HepG2 (cell line): Measurements from ENCODE around the gene IFI30. TPM values are rescaled to one million over a fixed set of nuclear protein-coding genes. Genes with fewer than 3 reads are reported as not detected.

Experiments
- ATAC-seq: fragments of 200-7000 bp; cut with Tn5 transposase; 3 replicates; pipeline ENCODE4 v1.9.1; 2020; ENCODE audit warnings: mild to moderate bottlenecking, moderate library complexity
- BruUV-seq: library from RNA; stranded (reverse); fragments of 400-500 nt; replicated peaks from 2 replicates; lab custom pipeline; 2021; lab: Mats Ljungman, UMichigan
- CTCF ChIA-PET: fragments of 300-600 bp; formaldehyde crosslinking; extraction: SDS; loops from one replicate; lab custom pipeline; 2021; ENCODE audit warnings: low total read pairs, inconsistent platforms, low intra/inter-chr PET ratio; lab: Yijun Ruan, JAX
- POLR2A ChIA-PET: fragments of 350-600 bp; sonication (Branson Sonifier 250); formaldehyde crosslinking; loops from one replicate; lab custom pipeline; 2020; ENCODE audit warnings: antibody characterized with exemption, inconsistent platforms; lab: Yijun Ruan, JAX
- DNase-seq: peaks from one replicate; pipeline ENCODE4 v3.0.0-alpha.2; 2015; ENCODE audit warnings: low spot score
- FAIRE-seq: peaks from 3 replicates; lab custom pipeline; 2011; peaks lifted over from hg19 to GRCh38; lab: Jason Lieb, UNC
- H2AFZ ChIP-seq: one replicate; pipeline ENCODE4 v1.6.1; 2011; ENCODE audit warnings: low read length, inconsistent platforms
- H3K27ac ChIP-seq: fragments of 300-600 bp; 3 replicates; pipeline ENCODE4 v1.8.0; 2011; ENCODE audit warnings: mixed run types, mild to moderate bottlenecking, mixed read lengths, low read length, inconsistent platforms; ENCODE audit not compliant: insufficient read depth; ENCODE audit errors: extremely low read length
- H3K27me3 ChIP-seq, 2 experiments: fragments of 200-600 bp in 1 of 2; 2 replicates in 1 of 2; 3 replicates in 1 of 2; pipeline versions ENCODE4 v1.6.0 to v1.8.0; 2011; ENCODE audit warnings: low read length in 2 of 2, mild to moderate bottlenecking in 2 of 2, moderate library complexity in 2 of 2, inconsistent platforms in 1 of 2; ENCODE audit not compliant: insufficient read depth in 2 of 2, control insufficient read depth in 1 of 2
- H3K36me3 ChIP-seq, 2 experiments: fragments of 200-600 bp in 1 of 2; replicated peaks in 1 of 2; 2 replicates in 1 of 2; 3 replicates in 1 of 2; pipeline versions ENCODE4 v1.5.1 to v1.8.0; 2011; ENCODE audit warnings: low read length in 2 of 2, inconsistent platforms in 1 of 2; ENCODE audit not compliant: insufficient read depth in 2 of 2, control insufficient read depth in 1 of 2
- H3K4me1 ChIP-seq: 2 replicates; pipeline ENCODE4 v1.5.1; 2012; ENCODE audit warnings: low read length, inconsistent platforms; ENCODE audit not compliant: insufficient read depth
- H3K4me2 ChIP-seq: 2 replicates; pipeline ENCODE4 v1.6.0; 2011; ENCODE audit warnings: low read depth, low read length, inconsistent platforms
- H3K4me3 ChIP-seq, 3 experiments: fragments of 200-600 bp in 1 of 3; sonication (generic), shearing (Covaris generic) in 1 of 3; replicated peaks in 1 of 3; 2 replicates each; pipeline ENCODE4 v1.5.1; 2011 to 2016; ENCODE audit warnings: low read length in 3 of 3, inconsistent platforms in 2 of 3, low read depth in 2 of 3, mild to moderate bottlenecking in 2 of 3, control low read depth in 1 of 3, mixed read lengths in 1 of 3; ENCODE audit not compliant: insufficient read depth in 1 of 3
- H3K79me2 ChIP-seq: one replicate; pipeline ENCODE4 v1.6.1; 2011; ENCODE audit warnings: low read length, inconsistent platforms; ENCODE audit not compliant: insufficient read depth
- H3K9ac ChIP-seq: 2 replicates; pipeline ENCODE4 v1.6.0; 2011; ENCODE audit warnings: mild to moderate bottlenecking, low read depth, low read length, inconsistent platforms; ENCODE audit not compliant: insufficient read depth
- H3K9me3 ChIP-seq: 2 replicates; pipeline ENCODE4 v1.5.1; 2012; ENCODE audit warnings: mild to moderate bottlenecking, low read length
- H4K20me1 ChIP-seq: 2 replicates; pipeline ENCODE4 v1.6.0; 2011; ENCODE audit warnings: inconsistent platforms, mild to moderate bottlenecking, low read length, moderate library complexity; ENCODE audit not compliant: insufficient read depth
- NPAS2 ChIP-seq: sonication (generic); formaldehyde crosslinking; IDR thresholded peaks from 2 replicates; pipeline ENCODE4 v1.8.0; 2022; ENCODE audit warnings: mild to moderate bottlenecking, missing genetic modification reagents, borderline replicate concordance
- SOX5 ChIP-seq: IDR thresholded peaks from 2 replicates; pipeline ENCODE4 v1.6.1; 2016; ENCODE audit warnings: borderline replicate concordance
- ZBTB33 ChIP-seq: sonication (generic); formaldehyde crosslinking; IDR thresholded peaks from 2 replicates; pipeline ENCODE4 v1.4.0; 2020; ENCODE audit warnings: missing genetic modification reagents
- ZC3H13 ChIP-seq: sonication (generic); formaldehyde crosslinking; IDR thresholded peaks from 2 replicates; pipeline ENCODE4 v1.8.1; 2023; ENCODE audit warnings: mild to moderate bottlenecking, missing genetic modification reagents, moderate library complexity
- ZNF263 ChIP-seq: sonication (generic); formaldehyde crosslinking; IDR thresholded peaks from 2 replicates; pipeline ENCODE4 v1.4.0; 2020; ENCODE audit warnings: missing genetic modification reagents
- ZNF710 ChIP-seq: sonication (generic); formaldehyde crosslinking; IDR thresholded peaks from 2 replicates; pipeline ENCODE4 v1.5.0; 2020; ENCODE audit warnings: mild to moderate bottlenecking, missing genetic modification reagents, borderline replicate concordance
- ZNF777 ChIP-seq: sonication (generic); formaldehyde crosslinking; IDR thresholded peaks from 2 replicates; pipeline ENCODE4 v1.4.0; 2020; ENCODE audit warnings: missing genetic modification reagents
- WGBS: methylation state at CpG from one replicate; pipeline ENCODE4 v1.1.6; 2017; ENCODE audit warnings: low lambda C conversion rate; 5-methylcytosine and 5-hydroxymethylcytosine counted together
- in situ Hi-C: cut with HindIII; loops from 2 replicates; pipeline ENCODE4 v1.10.0; 2017; ENCODE audit warnings: low pct_unique_long_range_greater_than_20kb; ENCODE audit not compliant: extremely low pct_ligation_motif_present
- intact Hi-C: fragments of 100-400 bp; cut with micrococcal nuclease; formaldehyde crosslinking; loops from one replicate; pipeline ENCODE4 v1.10.0; 2022; ENCODE audit not compliant: unreplicated experiment
- polyA plus RNA-seq, 8 experiments: library from polyadenylated mRNA; depleted of rRNA in 3 of 8; stranded (reverse) in 7 of 8; unstranded in 1 of 8; fragments of >200 nt; fragmentation: Illumina TruSeq in 4 of 8; extraction: Trizol in 4 of 8; gene quantifications; 2 replicates each; pipeline versions ENCODE4 v1.2.1 to v1.2.3, GENCODE V29; 2011 to 2016; ENCODE audit warnings: low read depth in 4 of 8, missing spikeins in 1 of 8, mixed read lengths in 1 of 8; ENCODE audit not compliant: insufficient read depth in 1 of 8
- total RNA-seq, 5 experiments: library from RNA; depleted of rRNA; stranded (reverse); fragments of >200 nt; fragmentation: Illumina TruSeq; extraction: Trizol; gene quantifications; 2 replicates each; pipeline ENCODE4 v1.2.3, GENCODE V29; 2016; ENCODE audit warnings: low read depth in 1 of 5

IFI30 gene
- total and polyA plus RNA-seq, 2 of the 13 experiments (the other 11 are each of a cell fraction or from before 2014, with no cell fraction given): 25.0 to 79.4 TPM

GRCh38 chr19:18156268-18156667 is 17.3 kb upstream of the IFI30 start:
- no peak for FAIRE-seq
- peaks cover 8 to 18% of the 10 kb centered on the region in 2 experiments; a peak in 4 of 5 replicates for H3K36me3 ChIP-seq
- POLR2A ChIA-PET: no interaction called here

More at GRCh38 chr19:18156268-18156667, 17.3 kb upstream of the IFI30 start:
- intact Hi-C loops: no loop called here
- CTCF ChIA-PET: no interaction called here
- Histone ChIP-seq H3K4me1 (peaks cover 48% of the 10 kb centered on the region), H4K20me1 (0 out of 2 replicates have a peak, but pooled peaks cover 11% of the 10 kb centered on the region), H3K9ac (peak overlapping the region; percentile 34; the same call in 1 of the 2 replicates), H3K4me3 (no peak overlapping the region), H3K79me2 (peaks cover 18% of the 10 kb centered on the region), H3K27me3 (no peaks in the 10 kb centered on the region; a peak in 1 of 5 replicates), H3K27ac (peak overlapping the region; percentile 57), H3K9me3 (no peaks in the 10 kb centered on the region), H3K4me2 (peak overlapping the region; percentile 55), H2AFZ (no peak overlapping the region)
- in situ Hi-C loops: no loop called here
- ATAC-seq: no peak
- WGBS: 96% methylated on average over 6 of the region's 6 CpGs
- DNase-seq: no peak
- BruUV-seq: no TSS peak
- TF ChIP-seq ZC3H13 (CRISPR knock-in tag): 0 out of 2 replicates have a peak, but pooled peaks have one; percentile 3
- TF ChIP-seq ZNF710 (CRISPR knock-in tag): 0 out of 2 replicates have a peak, but pooled peaks have one; percentile 16
- TF ChIP-seq ZNF777: no peak
- TF ChIP-seq NPAS2 (CRISPR knock-in tag): no peak
- no peak for TF ChIP-seq SOX5
- 0 out of 2 replicates have a peak, but pooled peaks have one; percentile 56 for TF ChIP-seq ZBTB33 (CRISPR knock-in tag)
- peak; percentile 97 for TF ChIP-seq ZNF263 (CRISPR knock-in tag)
